CD8-positive, alpha-beta memory T cell (primary cell): ENCODE results near the gene EPB41L3. TPM values are rescaled to one million over a fixed set of nuclear protein-coding genes. Genes with fewer than 3 reads are reported as not detected.

Source experiments
- CTCF ChIA-PET: fragments of 350-600 bp; sonication (Branson Sonifier 250); formaldehyde crosslinking; loops from one replicate; lab custom pipeline; 2021; ENCODE audit warnings: antibody characterized with exemption; lab: Charles Lee
- POLR2A ChIA-PET: fragments of 350-600 bp; sonication (Branson Sonifier 250); formaldehyde crosslinking; loops from one replicate; lab custom pipeline; 2021; ENCODE audit warnings: antibody characterized with exemption; lab: Charles Lee
- DNase-seq, 5 donors: peaks; one replicate each; pipeline versions ENCODE4 v3.0.0 to v3.0.0-alpha.2; 2020 to 2022; ENCODE audit warnings: mixed read lengths in 1 of 5
- H3K27ac ChIP-seq: one replicate; pipeline ENCODE4 v1.7.0; 2013; ENCODE audit warnings: low read depth, mild to moderate bottlenecking, low read length, moderate library complexity
- H3K27me3 ChIP-seq: 2 replicates; pipeline ENCODE4 v1.7.0; 2013; ENCODE audit warnings: low read length, mild to moderate bottlenecking; ENCODE audit not compliant: insufficient read depth, poor library complexity, severe bottlenecking
- H3K36me3 ChIP-seq: 2 replicates; pipeline ENCODE4 v1.7.0; 2013; ENCODE audit warnings: mild to moderate bottlenecking, low read length, moderate library complexity; ENCODE audit not compliant: insufficient read depth
- H3K4me1 ChIP-seq: 2 replicates; pipeline ENCODE4 v1.7.0; 2013; ENCODE audit warnings: mild to moderate bottlenecking, low read length, moderate library complexity; ENCODE audit not compliant: insufficient read depth
- H3K4me3 ChIP-seq: 2 replicates; pipeline ENCODE4 v1.7.0; 2013; ENCODE audit warnings: mild to moderate bottlenecking, low read length
- H3K9me3 ChIP-seq: 2 replicates; pipeline ENCODE4 v1.7.0; 2013; ENCODE audit warnings: mild to moderate bottlenecking, low read length
- H3K27ac Mint-ChIP-seq, 8 donors: one replicate each; pipeline ENCODE4 v1.8.0; 2020 to 2021; ENCODE audit warnings: mixed read lengths in 8 of 8, mild to moderate bottlenecking in 6 of 8, inconsistent platforms in 3 of 8, moderate library complexity in 3 of 8
- H3K27me3 Mint-ChIP-seq, 2 donors: one replicate each; pipeline ENCODE4 v1.8.0; 2020 to 2021; ENCODE audit warnings: mixed read lengths in 2 of 2, mild to moderate bottlenecking in 1 of 2, moderate library complexity in 1 of 2
- H3K36me3 Mint-ChIP-seq, 3 donors: one replicate each; pipeline ENCODE4 v1.8.0; 2020 to 2021; ENCODE audit warnings: mixed read lengths in 3 of 3, inconsistent platforms in 1 of 3, mild to moderate bottlenecking in 1 of 3
- H3K4me1 Mint-ChIP-seq, 3 donors: one replicate each; pipeline ENCODE4 v1.8.0; 2020 to 2021; ENCODE audit warnings: mixed read lengths in 3 of 3, inconsistent platforms in 1 of 3, mild to moderate bottlenecking in 1 of 3
- H3K4me3 Mint-ChIP-seq, 7 donors: one replicate each; pipeline ENCODE4 v1.8.0; 2020 to 2021; ENCODE audit warnings: mixed read lengths in 7 of 7, mild to moderate bottlenecking in 6 of 7, moderate library complexity in 4 of 7, inconsistent platforms in 2 of 7
- H3K9me3 Mint-ChIP-seq, 5 donors: one replicate each; pipeline ENCODE4 v1.8.0; 2020 to 2022; ENCODE audit warnings: mixed read lengths in 5 of 5, mild to moderate bottlenecking in 3 of 5, moderate library complexity in 2 of 5, inconsistent platforms in 1 of 5
- polyA plus RNA-seq: library from polyadenylated mRNA; unstranded; fragments of 300-500 nt; fragmentation: Illumina TruSeq; gene quantifications from one replicate; pipeline ENCODE4 v1.2.3, GENCODE V29; 2021
- total RNA-seq, 2 experiments: library from RNA; stranded (reverse); gene quantifications; one replicate each; pipeline ENCODE4 v1.2.3, GENCODE V29; 2021

The EPB41L3 gene
- total and polyA plus RNA-seq, 3 experiments from 2014 or later: 1.2 to 1.8 TPM; not detected in 1

DNA sequence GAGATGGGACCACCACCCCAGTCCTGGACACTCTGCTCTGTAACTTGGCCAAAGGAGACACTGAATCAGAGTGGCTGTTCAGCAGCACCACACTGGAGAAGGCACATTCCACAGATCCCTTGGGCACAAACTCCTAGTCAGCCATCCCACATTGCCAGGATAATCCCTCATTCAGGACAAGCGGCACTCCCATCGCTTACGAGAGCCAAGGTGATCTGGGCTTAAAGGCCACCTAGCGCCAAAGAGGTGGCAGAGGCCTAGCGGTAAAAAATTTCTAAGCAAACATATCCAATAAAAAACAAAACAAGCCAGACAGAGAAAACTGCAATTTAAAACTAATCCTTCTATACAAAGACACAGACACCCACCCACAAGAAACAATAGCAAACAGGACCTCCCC is 62.2 kb downstream of the EPB41L3 start:
- H3K4me1 ChIP-seq: no peaks in the 10 kb centered on the region
- no peak overlapping the region for H3K27ac Mint-ChIP-seq
- ChIA-PET POLR2A (no interaction called here), CTCF (no interaction called here)
- H3K4me1 Mint-ChIP-seq: no peaks in the 10 kb centered on the region
- peaks cover 10 to 12% of the 10 kb centered on the region in 2 donors for H3K27me3 Mint-ChIP-seq
- no peak overlapping the region for H3K4me3 ChIP-seq
- H3K36me3 ChIP-seq: no peaks in the 10 kb centered on the region
- H3K27me3 ChIP-seq: no peaks in the 10 kb centered on the region
- no peak for DNase-seq
- no peaks in the 10 kb centered on the region for H3K9me3 ChIP-seq
- no peak overlapping the region for H3K4me3 Mint-ChIP-seq
- H3K9me3 Mint-ChIP-seq: peaks cover 0 to 11% (median 3%) of the 10 kb centered on the region in 5 donors
- H3K36me3 Mint-ChIP-seq: no peaks in the 10 kb centered on the region
- H3K27ac ChIP-seq: no peak overlapping the region

DNA sequence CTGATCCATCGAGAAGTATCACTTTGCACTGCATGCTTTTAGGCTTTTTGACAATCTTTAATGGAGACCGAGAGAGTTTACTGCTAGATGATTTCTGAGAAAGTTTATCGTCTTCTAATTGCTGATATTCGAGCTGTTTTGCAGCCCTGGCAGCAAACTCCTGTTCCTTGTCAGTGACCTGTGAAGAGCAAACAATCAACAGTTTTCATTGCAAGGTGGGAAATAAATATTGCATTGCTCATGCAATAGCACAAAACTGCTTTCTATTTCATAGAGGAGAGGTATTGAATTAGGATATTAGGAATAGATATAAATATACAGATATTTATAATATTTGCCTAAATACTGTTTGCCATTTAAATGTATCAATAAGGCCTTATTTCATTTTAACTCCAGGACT is 65.5 kb downstream of the EPB41L3 start:
- H3K4me1 Mint-ChIP-seq: no peaks in the 10 kb centered on the region
- H3K27me3 ChIP-seq: no peaks in the 10 kb centered on the region
- H3K36me3 Mint-ChIP-seq: no peaks in the 10 kb centered on the region
- no peaks in the 10 kb centered on the region for H3K4me1 ChIP-seq
- H3K27me3 Mint-ChIP-seq: peaks cover 10 to 12% of the 10 kb centered on the region in 2 donors
- no peaks in the 10 kb centered on the region for H3K36me3 ChIP-seq
- ChIA-PET CTCF (no interaction called here), POLR2A (no interaction called here)
- H3K9me3 ChIP-seq: no peaks in the 10 kb centered on the region
- no peak overlapping the region for H3K27ac Mint-ChIP-seq
- no peak overlapping the region for H3K4me3 ChIP-seq
- DNase-seq: no peak
- H3K4me3 Mint-ChIP-seq: no peak overlapping the region
- no peak overlapping the region for H3K27ac ChIP-seq
- peaks cover 0 to 6% (median 2%) of the 10 kb centered on the region in 5 donors for H3K9me3 Mint-ChIP-seq

DNA sequence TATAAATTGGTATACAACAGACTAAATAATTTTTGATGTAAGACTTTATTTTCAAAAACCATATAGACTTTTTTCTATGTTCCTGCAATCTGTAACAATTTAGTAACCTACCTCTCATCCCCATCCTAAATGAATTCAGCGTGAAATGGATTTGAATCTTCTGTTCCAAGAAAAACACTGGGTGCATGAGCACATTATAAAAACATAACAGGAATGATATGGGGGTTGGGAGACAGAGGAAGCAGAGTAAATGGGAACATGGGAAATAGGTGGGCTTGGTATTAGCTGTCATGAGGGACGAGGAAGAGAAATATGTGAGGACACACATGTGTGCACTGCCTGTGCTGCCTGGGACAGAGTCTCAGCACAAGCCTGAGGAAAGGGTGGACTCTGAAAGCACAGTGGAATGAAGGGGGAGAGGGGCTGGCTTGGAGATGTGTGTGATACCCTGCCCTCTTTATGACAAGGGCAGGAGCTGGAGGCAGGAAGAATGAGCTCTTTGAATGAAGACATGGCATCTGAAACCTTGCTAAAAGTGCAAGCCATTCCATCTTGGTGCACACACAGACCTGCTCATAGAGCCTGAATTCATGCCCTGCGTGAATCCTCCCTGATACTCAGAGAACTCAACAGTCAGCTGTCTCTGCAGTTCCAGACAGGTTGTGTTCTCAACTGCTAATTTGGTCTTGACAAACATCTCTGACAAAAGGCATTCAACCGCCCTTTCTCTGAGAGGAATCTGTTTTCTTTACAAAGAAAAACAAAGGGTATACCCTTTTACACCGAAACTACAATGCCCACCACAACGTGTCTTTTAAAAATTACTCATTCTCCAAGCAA is 66.6 kb downstream of the EPB41L3 start:
- H3K4me1 Mint-ChIP-seq: no peaks in the 10 kb centered on the region
- Histone ChIP-seq H3K27ac (no peak overlapping the region), H3K36me3 (no peaks in the 10 kb centered on the region), H3K4me3 (no peak overlapping the region), H3K9me3 (no peaks in the 10 kb centered on the region), H3K4me1 (no peaks in the 10 kb centered on the region), H3K27me3 (no peaks in the 10 kb centered on the region)
- H3K4me3 Mint-ChIP-seq: no peak overlapping the region
- CTCF ChIA-PET: no interaction called here
- H3K36me3 Mint-ChIP-seq: no peaks in the 10 kb centered on the region
- DNase-seq: no peak
- peaks cover 0 to 3% (median 0%) of the 10 kb centered on the region in 5 donors for H3K9me3 Mint-ChIP-seq
- POLR2A ChIA-PET: no interaction called here
- peaks cover 7 to 12% of the 10 kb centered on the region in 2 donors for H3K27me3 Mint-ChIP-seq
- no peak overlapping the region for H3K27ac Mint-ChIP-seq

DNA sequence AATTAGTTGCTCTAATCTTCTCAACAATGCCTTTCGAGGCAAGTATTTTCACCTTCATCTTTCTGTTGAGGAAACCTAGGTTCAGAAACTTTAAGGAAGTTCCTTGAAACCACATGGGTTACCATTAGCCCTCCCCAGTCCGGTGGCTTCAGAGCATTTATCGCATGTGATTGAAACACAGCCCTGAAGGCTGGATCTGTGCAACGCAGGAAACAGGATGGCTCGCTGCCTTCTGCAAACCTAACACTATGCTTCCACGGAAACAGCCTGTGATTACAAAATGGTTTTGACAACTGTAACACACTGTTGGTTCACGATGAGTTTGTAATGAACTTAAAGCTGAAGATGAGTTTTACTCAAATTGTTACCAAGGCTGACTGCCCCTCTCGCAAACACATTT is 68.5 kb downstream of the EPB41L3 start:
- H3K9me3 ChIP-seq: no peaks in the 10 kb centered on the region
- Mint-ChIP-seq H3K27me3 (peaks cover 6 to 7% of the 10 kb centered on the region in 2 donors), H3K27ac (no peak overlapping the region), H3K4me3 (no peak overlapping the region), H3K4me1 (no peaks in the 10 kb centered on the region), H3K36me3 (no peaks in the 10 kb centered on the region), H3K9me3 (peaks cover 0 to 2% (median 0%) of the 10 kb centered on the region in 5 donors)
- POLR2A ChIA-PET: no interaction called here
- H3K4me1 ChIP-seq: no peaks in the 10 kb centered on the region
- H3K4me3 ChIP-seq: no peak overlapping the region
- no peaks in the 10 kb centered on the region for H3K36me3 ChIP-seq
- no peak for DNase-seq
- H3K27ac ChIP-seq: no peak overlapping the region
- H3K27me3 ChIP-seq: no peaks in the 10 kb centered on the region
- CTCF ChIA-PET: no interaction called here

DNA sequence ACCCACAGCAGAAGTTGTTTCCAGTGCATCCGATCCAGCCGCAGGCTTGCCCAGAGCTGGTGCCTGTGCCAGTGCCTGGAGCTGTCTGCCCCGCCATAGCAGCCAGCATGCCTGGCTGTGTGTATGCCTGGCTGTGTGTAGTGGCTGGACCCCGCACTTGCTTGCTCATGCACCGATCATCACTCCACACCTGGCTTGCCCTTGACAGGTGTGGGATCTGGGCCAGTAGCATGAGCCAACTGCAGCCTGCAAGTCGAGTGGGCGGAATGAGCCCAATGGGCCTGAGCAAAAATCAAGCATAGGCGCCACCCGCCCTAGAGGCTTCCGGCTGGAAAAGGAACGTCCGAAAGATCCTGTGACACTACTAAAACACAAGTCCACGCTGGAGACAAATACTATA is 74.5 kb downstream of the EPB41L3 start:
- H3K27ac ChIP-seq: no peak overlapping the region
- peaks cover 6 to 13% of the 10 kb centered on the region in 2 donors for H3K27me3 Mint-ChIP-seq
- POLR2A ChIA-PET: no interaction called here
- H3K9me3 Mint-ChIP-seq: peaks cover 0 to 2% (median 0%) of the 10 kb centered on the region in 5 donors
- no peaks in the 10 kb centered on the region for H3K4me1 ChIP-seq
- H3K27me3 ChIP-seq: no peaks in the 10 kb centered on the region
- no peaks in the 10 kb centered on the region for H3K36me3 ChIP-seq
- no peaks in the 10 kb centered on the region for H3K9me3 ChIP-seq
- no peak overlapping the region for H3K4me3 Mint-ChIP-seq
- CTCF ChIA-PET: no interaction called here
- no peak overlapping the region for H3K4me3 ChIP-seq
- no peak for DNase-seq
- no peaks in the 10 kb centered on the region for H3K4me1 Mint-ChIP-seq
- no peak overlapping the region for H3K27ac Mint-ChIP-seq
- H3K36me3 Mint-ChIP-seq: no peaks in the 10 kb centered on the region

DNA sequence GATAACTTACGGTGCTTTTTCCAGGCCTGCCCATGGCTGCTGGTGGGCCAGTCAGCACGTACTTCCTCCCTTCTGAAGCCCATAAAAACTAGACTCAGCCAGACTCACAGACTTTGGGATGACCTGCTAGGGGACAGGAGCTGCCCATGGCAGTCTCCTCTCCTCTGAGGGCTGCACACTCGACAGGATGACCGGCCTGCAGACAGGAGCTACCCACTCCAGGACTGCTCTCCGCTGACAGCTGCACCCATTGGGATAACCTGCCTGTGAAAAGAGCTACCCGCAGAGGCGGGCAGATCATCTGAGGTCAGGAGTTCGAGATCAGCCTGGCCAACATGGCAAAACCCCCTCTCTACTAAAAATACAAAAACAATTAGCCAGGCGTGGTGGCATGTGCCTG is 75.4 kb downstream of the EPB41L3 start:
- no peak overlapping the region for H3K27ac ChIP-seq
- H3K4me3 Mint-ChIP-seq: no peak overlapping the region
- ChIA-PET CTCF (no interaction called here), POLR2A (no interaction called here)
- peaks cover 0 to 1% (median 0%) of the 10 kb centered on the region in 5 donors for H3K9me3 Mint-ChIP-seq
- DNase-seq: no peak
- H3K36me3 ChIP-seq: no peaks in the 10 kb centered on the region
- H3K4me1 ChIP-seq: no peaks in the 10 kb centered on the region
- peak overlapping the region in 1 of 8 donors; percentile 36 for H3K27ac Mint-ChIP-seq
- H3K27me3 Mint-ChIP-seq: peaks cover 7 to 15% of the 10 kb centered on the region in 2 donors
- no peak overlapping the region for H3K4me3 ChIP-seq
- no peaks in the 10 kb centered on the region for H3K27me3 ChIP-seq
- H3K36me3 Mint-ChIP-seq: no peaks in the 10 kb centered on the region
- no peaks in the 10 kb centered on the region for H3K4me1 Mint-ChIP-seq
- H3K9me3 ChIP-seq: no peaks in the 10 kb centered on the region

DNA sequence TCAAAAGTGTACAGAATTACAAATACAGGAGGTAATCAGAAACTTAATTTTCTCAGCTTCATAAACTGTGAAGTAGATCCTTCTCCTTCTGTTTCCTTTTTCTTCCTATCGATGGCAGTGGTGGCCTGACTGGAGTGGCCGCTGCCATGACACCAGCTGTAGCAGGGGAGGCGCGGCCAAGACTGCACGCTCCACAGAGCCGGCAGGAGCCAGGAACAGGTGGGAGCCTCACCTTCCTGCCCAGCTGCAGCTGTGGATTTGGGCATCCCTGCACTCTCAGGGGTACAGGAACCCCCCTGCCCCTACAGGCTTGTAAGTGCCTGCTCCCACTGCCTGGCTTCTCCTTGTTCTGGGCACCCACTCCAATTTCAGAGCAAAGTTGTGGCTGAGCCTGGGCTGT is 76.1 kb downstream of the EPB41L3 start:
- no peak overlapping the region for H3K4me3 ChIP-seq

DNA sequence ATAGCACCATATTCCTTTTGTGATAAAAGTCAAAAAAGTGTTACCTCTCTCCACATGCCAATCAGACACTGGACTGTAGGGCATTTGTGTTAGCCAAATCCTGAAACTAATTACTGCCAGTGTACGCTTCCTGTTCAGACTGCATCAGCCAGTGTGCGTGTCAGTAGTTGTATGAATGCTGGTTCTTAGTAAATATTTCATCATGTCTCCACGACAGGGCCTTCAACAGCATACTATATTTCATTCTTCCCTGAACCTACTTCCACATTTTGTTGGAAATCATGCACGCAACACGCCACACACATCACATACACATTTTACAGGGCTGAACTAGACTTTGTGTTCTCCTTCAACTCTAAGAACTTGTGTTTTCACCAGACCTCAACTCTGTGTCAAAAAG is 77.5 kb downstream of the EPB41L3 start:
- Histone ChIP-seq H3K4me3 (no peak overlapping the region), H3K27me3 (no peaks in the 10 kb centered on the region), H3K9me3 (no peaks in the 10 kb centered on the region), H3K36me3 (no peaks in the 10 kb centered on the region), H3K27ac (no peak overlapping the region), H3K4me1 (no peaks in the 10 kb centered on the region)
- Mint-ChIP-seq H3K36me3 (no peaks in the 10 kb centered on the region), H3K4me1 (no peaks in the 10 kb centered on the region), H3K27me3 (peaks cover 9 to 13% of the 10 kb centered on the region in 2 donors), H3K9me3 (no peaks in the 10 kb centered on the region), H3K27ac (no peak overlapping the region), H3K4me3 (no peak overlapping the region)
- ChIA-PET CTCF (no interaction called here), POLR2A (no interaction called here)
- DNase-seq: no peak

More for the DNA sequence above, 76.1 kb downstream of the EPB41L3 start:
- Histone ChIP-seq H3K4me1 (no peaks in the 10 kb centered on the region), H3K9me3 (no peaks in the 10 kb centered on the region), H3K36me3 (no peaks in the 10 kb centered on the region), H3K27ac (no peak overlapping the region), H3K27me3 (no peaks in the 10 kb centered on the region)
- Mint-ChIP-seq H3K27me3 (peaks cover 9 to 15% of the 10 kb centered on the region in 2 donors), H3K4me1 (no peaks in the 10 kb centered on the region), H3K36me3 (no peaks in the 10 kb centered on the region), H3K27ac (no peak overlapping the region), H3K9me3 (no peaks in the 10 kb centered on the region), H3K4me3 (no peak overlapping the region)
- CTCF ChIA-PET: no interaction called here
- DNase-seq: no peak
- POLR2A ChIA-PET: no interaction called here
